Fibroblast of lung (primary cell): Measurements from ENCODE around the gene CCT5.

ENCODE experiments used
- CTCF ChIP-seq, 2 donors: IDR thresholded peaks in 1 of 2; conservative IDR thresholded peaks in 1 of 2; 1 replicate in 1 of 2; 2 replicates in 1 of 2; pipeline ENCODE4 v1.5.1; 2011 to 2012; ENCODE audit warnings: low read length in 2 of 2, control low read depth in 1 of 2, inconsistent platforms in 1 of 2, low read depth in 1 of 2, mild to moderate bottlenecking in 1 of 2
- EZH2 ChIP-seq: IDR thresholded peaks from 2 replicates; pipeline ENCODE4 v1.5.1; 2012; ENCODE audit warnings: low read length, control low read depth, mild to moderate bottlenecking; ENCODE audit errors: missing control alignments

- no peak for TF ChIP-seq CTCF (conservative IDR thresholded peaks at IDR 0.05 in 1 of 2, IDR thresholded peaks at IDR 0.05 in 1 of 2; ENCODE audit: low read depth in 1 of 2, low read length in 2 of 2)
- no peak for TF ChIP-seq EZH2
Measured at GRCh38 chr5:10262995-10263394, 12.9 kb downstream of the CCT5 start.
